Hepatocyte (in vitro differentiated cells): ENCODE measurements around the gene RPL14. TPM values are rescaled to one million over a fixed set of nuclear protein-coding genes. Genes with fewer than 3 reads are reported as not detected.
A peak's percentile ranks its signal among the peaks of the same experiment; 100 is the strongest.

Experiments used
- DNase-seq: peaks from one replicate; pipeline ENCODE4 v3.0.0-alpha.2; 2016; ENCODE audit warnings: low spot score
- H2AFZ ChIP-seq: fragments of 200-600 bp; sonication (generic); 2 replicates; pipeline ENCODE4 v1.6.0; 2016; ENCODE audit warnings: antibody characterized with exemption, mild to moderate bottlenecking
- H3K27ac ChIP-seq: fragments of 200-600 bp; sonication (generic); 2 replicates; pipeline ENCODE4 v1.5.1; 2016; ENCODE audit warnings: mild to moderate bottlenecking
- H3K27me3 ChIP-seq: fragments of 200-600 bp; sonication (generic); 2 replicates; pipeline ENCODE4 v1.6.1; 2016
- H3K36me3 ChIP-seq: fragments of 200-600 bp; sonication (generic); replicated peaks from 2 replicates; pipeline ENCODE4 v1.5.1; 2016; ENCODE audit warnings: low read depth; ENCODE audit not compliant: insufficient read depth
- H3K4me1 ChIP-seq: fragments of 200-600 bp; sonication (generic); 2 replicates; pipeline ENCODE4 v1.5.1; 2016; ENCODE audit warnings: mild to moderate bottlenecking, moderate library complexity; ENCODE audit not compliant: insufficient read depth
- H3K4me2 ChIP-seq: fragments of 200-600 bp; sonication (generic); 2 replicates; pipeline ENCODE4 v1.6.0; 2016
- H3K4me3 ChIP-seq: fragments of 200-600 bp; sonication (generic); 2 replicates; pipeline ENCODE4 v1.5.1; 2016; ENCODE audit warnings: mild to moderate bottlenecking
- H3K79me2 ChIP-seq: fragments of 200-600 bp; sonication (generic); 2 replicates; pipeline ENCODE4 v1.6.0; 2017; ENCODE audit warnings: mild to moderate bottlenecking
- H3K9me2 ChIP-seq: fragments of 200-600 bp; sonication (generic); replicated peaks from 2 replicates; pipeline ENCODE4 v1.6.0; 2017; ENCODE audit warnings: mild to moderate bottlenecking; ENCODE audit not compliant: insufficient read depth
- H3K9me3 ChIP-seq: fragments of 200-600 bp; sonication (generic); 2 replicates; pipeline ENCODE4 v1.5.1; 2016; ENCODE audit warnings: low read depth, mild to moderate bottlenecking
- H4K20me1 ChIP-seq: fragments of 200-600 bp; sonication (generic); 2 replicates; pipeline ENCODE4 v1.6.0; 2016; ENCODE audit warnings: mild to moderate bottlenecking; ENCODE audit not compliant: insufficient read depth, poor library complexity, severe bottlenecking
- CTCF ChIP-seq: fragments of 200-600 bp; sonication (generic); IDR thresholded peaks from 2 replicates; pipeline ENCODE4 v1.5.1; 2016; ENCODE audit warnings: antibody characterized with exemption, mild to moderate bottlenecking; ENCODE audit not compliant: poor library complexity
- EZH2 ChIP-seq: fragments of 200-600 bp; sonication (generic); IDR thresholded peaks from 2 replicates; pipeline ENCODE4 v1.6.1; 2016; ENCODE audit warnings: antibody characterized with exemption, mild to moderate bottlenecking, borderline replicate concordance
- EZH2phosphoT487 ChIP-seq: fragments of 200-600 bp; sonication (generic); IDR thresholded peaks from one replicate; pipeline ENCODE4 v1.6.1; 2018; ENCODE audit warnings: antibody characterized with exemption, mild to moderate bottlenecking, low read depth, moderate library complexity; ENCODE audit not compliant: unreplicated experiment, severe bottlenecking
- WGBS: methylation state at CpG from one replicate; pipeline ENCODE4 v1.1.6; 2016; ENCODE audit warnings: low lambda C conversion rate; ENCODE audit errors: missing lambda C conversion rate; 5-methylcytosine and 5-hydroxymethylcytosine counted together
- polyA plus RNA-seq: library from polyadenylated mRNA; unstranded; fragments of >200 nt; fragmentation: Nextera tagmentation; extraction: Ambion mirVana; gene quantifications from 2 replicates; pipeline ENCODE4 v1.2.1, GENCODE V29; 2016
- total RNA-seq: library from RNA; depleted of rRNA; stranded (reverse); fragments of >200 nt; gene quantifications from 2 replicates; pipeline ENCODE4 v1.2.3, GENCODE V29; 2014

RPL14 gene
- 390 and 395 TPM in 2 replicates for total RNA-seq
- polyA plus RNA-seq, result 470 and 492 TPM in 2 replicates

GRCh38 chr3:40456940-40457823 is at the start of gene RPL14:
Gene RPL14 (plus strand): TSS chr3:40457339. CDS start chr3:40457472, 133 bp downstream.
- 1% methylated on average over 67 of the region's 79 CpGs for WGBS
- peak within 1 kb of the TSS; percentile 52 for H2AFZ ChIP-seq

GRCh38 chr3:40407611-40408010 is 49.5 kb upstream of the RPL14 start:
- no peaks in the 10 kb centered on the region for H3K79me2 ChIP-seq
- H3K9me2 ChIP-seq, result no peaks in the 10 kb centered on the region
- no peak for DNase-seq
- H2AFZ ChIP-seq, result no peak overlapping the region
- H3K36me3 ChIP-seq, result no peaks in the 10 kb centered on the region
- H3K4me1 ChIP-seq, result no peaks in the 10 kb centered on the region
- H3K9me3 ChIP-seq, result no peaks in the 10 kb centered on the region
- H3K4me2 ChIP-seq, result no peak overlapping the region
- no peak overlapping the region for H3K27ac ChIP-seq
- TF ChIP-seq EZH2phosphoT487 (no peak), EZH2 (no peak), CTCF (no peak)
- 76% methylated on average over 3 of the region's 3 CpGs for whole genome bisulfite sequencing
- H3K4me3 ChIP-seq, result no peak overlapping the region
- H3K27me3 ChIP-seq, result no peaks in the 10 kb centered on the region
- H4K20me1 ChIP-seq, result no peaks in the 10 kb centered on the region

More at GRCh38 chr3:40456940-40457823, at the start of gene RPL14:
- Histone ChIP-seq H3K36me3 (no peaks in the 10 kb centered on the region), H3K27me3 (no peaks in the 10 kb centered on the region), H3K4me3 (peak within 1 kb of the TSS; percentile 92), H3K4me2 (peak within 1 kb of the TSS; percentile 90), H3K9me3 (no peaks in the 10 kb centered on the region), H3K27ac (peak within 1 kb of the TSS; percentile 86), H3K79me2 (peaks cover 37% of the 10 kb centered on the region), H3K4me1 (peaks cover 24% of the 10 kb centered on the region), H3K9me2 (no peaks in the 10 kb centered on the region), H4K20me1 (peaks cover 31% of the 10 kb centered on the region)
- no peak for TF ChIP-seq EZH2phosphoT487
- no peak for TF ChIP-seq CTCF
- TF ChIP-seq EZH2, result no peak
- DNase-seq, result peak; percentile 97

GRCh38 chr3:40414270-40414669 is 42.9 kb upstream of the RPL14 start:
- Histone ChIP-seq H3K4me3 (no peak overlapping the region), H2AFZ (no peak overlapping the region), H3K9me3 (no peaks in the 10 kb centered on the region), H3K4me2 (no peak overlapping the region), H3K79me2 (no peaks in the 10 kb centered on the region), H3K27ac (no peak overlapping the region), H3K4me1 (peaks cover 3% of the 10 kb centered on the region), H3K36me3 (no peaks in the 10 kb centered on the region), H4K20me1 (no peaks in the 10 kb centered on the region), H3K27me3 (no peaks in the 10 kb centered on the region), H3K9me2 (no peaks in the 10 kb centered on the region)
- TF ChIP-seq EZH2 (no peak), CTCF (no peak), EZH2phosphoT487 (no peak)
- DNase-seq, result no peak
- 79% methylated on average over 1 of the region's 1 CpG for WGBS
